Right lobe of liver (tissue), 6 donors: ENCODE data around the gene NTM. TPM values are rescaled to one million over a fixed set of nuclear protein-coding genes. Genes with fewer than 3 reads are reported as not detected.

ENCODE experiments used
- ATAC-seq, 4 donors: fragments of 200-7000 bp; cut with Tn5 transposase; one replicate each; pipeline ENCODE4 v1.9.1; 2020; ENCODE audit warnings: mild to moderate bottlenecking in 4 of 4, moderate library complexity in 4 of 4
- DNase-seq, 3 donors: peaks; one replicate each; pipeline ENCODE4 v3.0.0-alpha.2; 2020
- H3K27ac ChIP-seq, 3 donors: fragments of 200-600 bp; one replicate each; pipeline ENCODE4 v1.8.0; 2022
- H3K27me3 ChIP-seq, 2 donors: fragments of 200-600 bp; one replicate each; pipeline ENCODE4 v1.8.0; 2022
- H3K36me3 ChIP-seq, 4 donors: fragments of 200-600 bp; sonication (generic) in 1 of 4; one replicate each; pipeline versions ENCODE4 v1.5.1 to v1.8.0; 2017 to 2022; ENCODE audit warnings: control low read depth in 1 of 4
- H3K4me1 ChIP-seq, 4 donors: fragments of 200-600 bp; sonication (generic) in 1 of 4; one replicate each; pipeline versions ENCODE4 v1.5.1 to v1.8.0; 2017 to 2022; ENCODE audit warnings: control low read depth in 1 of 4
- H3K4me3 ChIP-seq, 3 donors: fragments of 200-600 bp; one replicate each; pipeline ENCODE4 v1.8.0; 2022
- H3K9me3 ChIP-seq, 4 donors: fragments of 200-600 bp; sonication (generic) in 1 of 4; one replicate each; pipeline versions ENCODE4 v1.5.1 to v1.8.0; 2017 to 2022; ENCODE audit warnings: control low read depth in 1 of 4
- POLR2A ChIP-seq: fragments of 450-650 bp; IDR thresholded peaks from one replicate; pipeline ENCODE4 v1.6.1; 2017; ENCODE audit warnings: antibody characterized with exemption, mild to moderate bottlenecking
- WGBS: methylation state at CpG from one replicate; pipeline ENCODE4 v1.1.6; 2018; ENCODE audit warnings: low coverage, low lambda C conversion rate; ENCODE audit not compliant: insufficient coverage; ENCODE audit errors: missing lambda C conversion rate; 5-methylcytosine and 5-hydroxymethylcytosine counted together
- intact Hi-C, 2 donors: fragments of 100-400 bp; cut with DNase I; formaldehyde crosslinking; loops; one replicate each; pipeline versions ENCODE4 v1.11.2 to v1.14.1; 2022
- total RNA-seq, 6 experiments: library from RNA; depleted of rRNA in 2 of 6; stranded (reverse); fragments of >200 nt in 2 of 6; fragmentation: NEBNext Ultra II Directional in 3 of 6; extraction: Animal tissue kit (Norgen Biotek cat#: 25700) in 3 of 6; gene quantifications; one replicate each; pipeline versions ENCODE4 v1.1.0 to v1.2.4, GENCODE V29; 2016 to 2023
- TF ChIP-seq, protein P1 (sequence below), 4 donors: fragments of 200-600 bp in 3 of 4; fragments of 450-650 bp in 1 of 4; IDR thresholded peaks; one replicate each; pipeline versions ENCODE4 v1.5.1 to v1.8.0; 2016 to 2022; ENCODE audit warnings: antibody characterized with exemption in 4 of 4, mild to moderate bottlenecking in 2 of 4
- donor health status: DM: no; HTN: yes; CAD: no.
- donor health status: DM: no; HTN: no; CAD: no.
- donor health status: DM: no; HTN: no; CAD: no.
- donor health status: DM: no; HTN: yes; CAD: no.
- donor health status: DM: no; HTN: yes; CAD: no.

The NTM gene
- total RNA-seq, 6 experiments from 2014 or later: 0.35 TPM; not detected in 5

DNA sequence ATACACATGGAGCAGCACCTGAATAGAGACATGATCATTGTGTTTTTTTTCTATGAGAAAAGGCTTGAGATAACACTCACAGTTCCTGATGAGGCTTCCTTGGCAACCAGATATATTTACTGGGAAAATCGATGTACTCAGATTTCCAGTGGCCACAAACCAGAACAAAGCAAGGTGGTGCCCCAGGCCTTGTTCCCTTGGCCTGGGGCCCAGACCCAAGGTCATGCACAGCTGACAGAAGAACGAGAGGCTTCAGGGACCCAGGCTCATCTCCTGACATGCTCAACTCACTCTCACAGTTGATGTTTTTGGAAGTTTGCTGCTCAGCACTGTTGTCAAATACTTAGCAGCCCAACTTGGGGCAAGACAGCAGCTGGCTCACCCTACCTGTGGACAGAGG, 281.8 kb downstream of the NTM start:
- Histone ChIP-seq H3K36me3 (no peaks in the 10 kb centered on the region), H3K27ac (no peak overlapping the region), H3K9me3 (no peaks in the 10 kb centered on the region), H3K4me1 (no peaks in the 10 kb centered on the region), H3K27me3 (no peaks in the 10 kb centered on the region), H3K4me3 (no peak overlapping the region)
- TF ChIP-seq POLR2A: no peak
- TF ChIP-seq, protein P1, sequence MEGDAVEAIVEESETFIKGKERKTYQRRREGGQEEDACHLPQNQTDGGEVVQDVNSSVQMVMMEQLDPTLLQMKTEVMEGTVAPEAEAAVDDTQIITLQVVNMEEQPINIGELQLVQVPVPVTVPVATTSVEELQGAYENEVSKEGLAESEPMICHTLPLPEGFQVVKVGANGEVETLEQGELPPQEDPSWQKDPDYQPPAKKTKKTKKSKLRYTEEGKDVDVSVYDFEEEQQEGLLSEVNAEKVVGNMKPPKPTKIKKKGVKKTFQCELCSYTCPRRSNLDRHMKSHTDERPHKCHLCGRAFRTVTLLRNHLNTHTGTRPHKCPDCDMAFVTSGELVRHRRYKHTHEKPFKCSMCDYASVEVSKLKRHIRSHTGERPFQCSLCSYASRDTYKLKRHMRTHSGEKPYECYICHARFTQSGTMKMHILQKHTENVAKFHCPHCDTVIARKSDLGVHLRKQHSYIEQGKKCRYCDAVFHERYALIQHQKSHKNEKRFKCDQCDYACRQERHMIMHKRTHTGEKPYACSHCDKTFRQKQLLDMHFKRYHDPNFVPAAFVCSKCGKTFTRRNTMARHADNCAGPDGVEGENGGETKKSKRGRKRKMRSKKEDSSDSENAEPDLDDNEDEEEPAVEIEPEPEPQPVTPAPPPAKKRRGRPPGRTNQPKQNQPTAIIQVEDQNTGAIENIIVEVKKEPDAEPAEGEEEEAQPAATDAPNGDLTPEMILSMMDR (IDR thresholded peaks at IDR 0.05): no peak
- intact Hi-C loops: no loop called here
- ATAC-seq (no peak), DNase-seq (no peak)
- no CpG with 5 or more reads among the region's 2 CpGs for WGBS

DNA sequence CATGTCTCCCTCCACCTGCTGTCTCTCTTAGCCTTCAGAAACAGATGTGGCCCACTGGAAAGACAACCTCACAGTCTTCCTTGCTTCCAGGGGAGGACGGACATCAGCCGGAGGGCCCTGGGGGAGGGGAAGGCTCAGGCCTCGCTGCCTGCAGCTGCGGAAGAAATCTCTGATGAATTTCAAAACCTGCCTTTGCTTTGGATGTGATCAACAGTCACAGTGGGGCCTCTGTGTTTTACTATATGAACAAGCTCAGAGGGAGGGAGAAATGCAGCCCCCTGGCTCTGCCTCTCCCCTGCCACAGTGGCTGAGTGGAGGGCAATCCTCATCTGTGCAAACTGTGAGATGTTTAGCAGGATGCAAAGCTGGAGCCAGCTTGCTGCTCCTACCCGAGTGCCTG, 282.8 kb downstream of the NTM start:
- Histone ChIP-seq H3K4me3 (no peak overlapping the region), H3K27me3 (no peaks in the 10 kb centered on the region), H3K27ac (no peak overlapping the region), H3K9me3 (no peaks in the 10 kb centered on the region), H3K36me3 (no peaks in the 10 kb centered on the region), H3K4me1 (no peaks in the 10 kb centered on the region)
- 33% methylated on average over 1 of the region's 5 CpGs for WGBS
- TF ChIP-seq, protein P1 (IDR thresholded peaks at IDR 0.05): no peak
- no peak for TF ChIP-seq POLR2A
- no peak for DNase-seq
- no peak for ATAC-seq
- intact Hi-C loops: no loop called here

DNA sequence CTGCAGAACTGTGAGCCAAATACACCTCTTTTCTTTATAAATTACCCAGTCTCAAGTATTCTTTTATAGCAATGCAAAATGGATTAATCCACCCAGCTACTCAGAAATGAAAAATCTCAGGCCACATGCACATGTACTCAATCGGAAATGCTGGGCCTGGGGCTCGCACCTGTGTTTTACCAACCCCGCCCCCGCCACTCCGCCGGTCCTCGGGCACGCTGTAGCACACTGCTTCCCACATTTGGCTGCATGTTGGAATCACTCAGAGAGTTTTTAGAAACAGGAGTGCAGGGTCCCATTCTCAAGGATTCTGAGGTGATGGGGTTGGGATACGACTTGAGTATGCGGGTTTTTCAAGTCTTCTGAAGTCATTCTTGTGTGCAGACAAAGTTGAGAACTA, 284.4 kb downstream of the NTM start:
- Histone ChIP-seq H3K4me3 (no peak overlapping the region), H3K27ac (no peak overlapping the region), H3K4me1 (no peaks in the 10 kb centered on the region), H3K36me3 (no peaks in the 10 kb centered on the region), H3K27me3 (no peaks in the 10 kb centered on the region), H3K9me3 (no peaks in the 10 kb centered on the region)
- no peak for DNase-seq
- no peak for ATAC-seq
- 68% methylated on average over 4 of the region's 10 CpGs for WGBS
- TF ChIP-seq POLR2A: no peak
- TF ChIP-seq, protein P1 (IDR thresholded peaks at IDR 0.05): no peak
- intact Hi-C loops: no loop called here

DNA sequence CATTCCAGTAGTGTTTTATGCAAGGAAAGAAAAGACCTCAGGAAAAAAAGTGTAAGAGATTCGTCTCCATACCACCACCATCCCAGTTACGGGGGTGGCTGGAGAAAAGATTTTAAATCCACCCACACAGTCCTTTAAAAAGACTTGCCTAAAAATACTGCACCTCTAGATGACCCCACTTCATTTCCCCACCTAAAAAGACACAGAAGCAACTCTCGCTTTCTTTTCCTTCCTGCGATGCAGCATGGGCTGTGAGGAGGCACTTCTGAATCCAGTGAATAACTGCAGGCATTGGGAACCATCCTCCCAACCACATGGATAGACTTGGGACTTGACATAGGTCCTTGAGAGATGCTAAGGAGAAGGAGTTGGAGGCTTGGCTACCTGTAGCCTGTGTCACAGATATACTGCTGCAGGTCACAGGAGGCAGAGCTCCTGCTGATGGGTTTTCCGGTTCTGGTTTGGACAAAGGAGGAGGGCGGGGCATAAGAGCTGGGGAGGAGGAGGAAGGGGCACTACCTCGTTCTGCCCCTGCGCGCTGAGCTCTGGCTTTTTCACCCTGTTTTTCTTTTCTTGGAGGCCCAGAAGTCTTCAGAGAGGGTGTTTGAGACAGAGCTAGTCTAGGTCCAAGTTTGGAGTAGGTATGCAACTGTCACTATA, 285.9 kb downstream of the NTM start:
- DNase-seq (no peak), ATAC-seq (no peak)
- H3K9me3 ChIP-seq: no peaks in the 10 kb centered on the region
- H3K27me3 ChIP-seq: no peaks in the 10 kb centered on the region
- H3K4me1 ChIP-seq: no peaks in the 10 kb centered on the region
- WGBS: 24% methylated on average over 8 of the region's 9 CpGs
- intact Hi-C loops: no loop called here
- TF ChIP-seq, protein P1 (IDR thresholded peaks at IDR 0.05): no peak
- no peak for TF ChIP-seq POLR2A
- H3K36me3 ChIP-seq: no peaks in the 10 kb centered on the region
- no peak overlapping the region for H3K27ac ChIP-seq
- no peak overlapping the region for H3K4me3 ChIP-seq

DNA sequence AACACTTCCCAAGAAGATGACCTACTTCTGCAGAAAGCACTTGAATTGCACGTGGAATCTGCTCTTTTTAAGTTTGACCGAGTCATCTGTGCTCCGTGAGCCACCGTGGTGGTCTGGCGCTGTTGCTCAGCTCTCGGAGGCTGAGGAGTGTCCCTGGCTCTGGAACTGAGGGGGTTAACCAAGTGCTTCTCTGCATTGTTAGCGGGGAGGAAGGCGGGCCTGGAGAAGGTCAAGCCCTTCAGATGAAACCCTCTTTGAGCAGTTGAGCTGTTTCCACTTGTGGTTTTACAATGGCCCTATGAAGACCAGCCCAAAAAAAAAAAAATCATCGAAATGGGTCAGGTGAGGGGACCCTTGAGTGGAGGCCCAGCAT, 286.4 kb downstream of the NTM start:
- WGBS: 23% methylated on average over 9 of the region's 9 CpGs
- no peaks in the 10 kb centered on the region for H3K9me3 ChIP-seq
- DNase-seq: no peak
- ATAC-seq: no peak
- TF ChIP-seq, protein P1 (IDR thresholded peaks at IDR 0.05): no peak
- no peak for TF ChIP-seq POLR2A
- H3K27ac ChIP-seq: no peak overlapping the region
- H3K4me3 ChIP-seq: no peak overlapping the region
- H3K27me3 ChIP-seq: no peaks in the 10 kb centered on the region
- H3K36me3 ChIP-seq: no peaks in the 10 kb centered on the region
- H3K4me1 ChIP-seq: no peaks in the 10 kb centered on the region
- intact Hi-C loops: no loop called here
